GM19099 (cell line): ENCODE data around the gene PLD4.

Experiments
- POLR2A ChIP-seq: IDR thresholded peaks from 3 replicates; pipeline ENCODE4 v1.6.1; 2011; ENCODE audit warnings: low read depth; ENCODE audit not compliant: insufficient read length; ENCODE audit errors: extremely low read depth

Gene PLD4

DNA sequence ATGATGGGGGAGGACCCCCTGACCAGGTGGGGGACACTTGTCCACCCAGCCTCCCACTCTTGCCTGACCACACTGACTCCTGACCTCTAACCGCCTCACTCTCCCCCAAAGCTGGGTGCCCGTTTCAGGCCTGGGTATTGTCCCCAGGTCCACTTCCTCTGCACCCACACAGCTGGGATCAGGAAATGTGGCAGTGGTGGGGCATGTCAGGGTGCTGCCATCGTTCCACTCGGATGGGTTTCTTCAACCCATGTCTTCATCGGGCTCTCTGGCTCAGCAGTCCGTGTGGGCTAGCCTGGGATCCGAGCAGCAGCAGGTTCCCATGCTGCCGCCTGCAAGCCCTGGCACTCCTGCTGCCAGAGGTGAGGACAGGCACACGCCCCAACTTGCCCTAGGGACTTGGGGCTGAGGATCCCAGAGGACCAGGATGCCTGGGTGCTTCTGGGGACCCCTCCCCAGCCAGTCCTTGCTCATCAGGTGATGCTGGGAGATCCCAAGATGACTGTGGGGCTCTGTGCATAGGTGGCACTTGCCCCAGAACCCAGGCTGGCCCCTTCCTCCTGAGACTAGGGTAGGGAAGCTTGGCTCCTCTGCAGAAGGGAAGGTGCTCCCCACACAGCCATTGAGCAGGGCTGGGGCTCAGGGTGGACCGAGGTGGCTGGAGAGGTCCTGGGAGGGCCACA is 58.0 kb downstream of the PLD4 start:
- no peak for TF ChIP-seq POLR2A
